SK-N-SH treated with all-trans-retinoic acid at 6 μM for 48 hours (cell line): ENCODE results near the gene PNPLA3.

ENCODE experiments used
- ATAC-seq: fragments of 200-7000 bp; cut with Tn5 transposase; 3 replicates; pipeline ENCODE4 v1.9.1; 2020; ENCODE audit warnings: mild to moderate bottlenecking, moderate library complexity
- ARNTL ChIP-seq: fragments of 450-650 bp; formaldehyde crosslinking; IDR thresholded peaks from 2 replicates; pipeline ENCODE4 v1.5.0; 2020; ENCODE audit warnings: low read depth, mild to moderate bottlenecking, moderate library complexity, borderline replicate concordance
- BACH2 ChIP-seq: fragments of 250-450 bp; sonication (Bioruptor Pico); IDR thresholded peaks from 2 replicates; pipeline ENCODE4 v1.9.0; 2021; ENCODE audit warnings: mild to moderate bottlenecking, borderline replicate concordance
- CSDC2 ChIP-seq: fragments of 250-450 bp; sonication (Bioruptor Pico); IDR thresholded peaks from 2 replicates; pipeline ENCODE4 v1.5.0; 2020; ENCODE audit warnings: mild to moderate bottlenecking, moderate library complexity
- ESRRG ChIP-seq: fragments of 250-450 bp; sonication (Bioruptor Pico); IDR thresholded peaks from 2 replicates; pipeline ENCODE4 v1.6.1; 2021; ENCODE audit warnings: mild to moderate bottlenecking
- ISL1 ChIP-seq: fragments of 250-450 bp; sonication (Bioruptor Pico); IDR thresholded peaks from 2 replicates; pipeline ENCODE4 v2.1.2; 2022; ENCODE audit warnings: mild to moderate bottlenecking, moderate library complexity
- OSR1 ChIP-seq: fragments of 250-450 bp; sonication (Bioruptor Pico); IDR thresholded peaks from 2 replicates; pipeline ENCODE4 v1.8.0; 2022; ENCODE audit warnings: moderate library complexity, mild to moderate bottlenecking, inconsistent platforms
- PPARA ChIP-seq: fragments of 250-450 bp; sonication (Bioruptor Pico); IDR thresholded peaks from 2 replicates; pipeline ENCODE4 v1.5.0; 2020; ENCODE audit warnings: mild to moderate bottlenecking, borderline replicate concordance
- SNAI2 ChIP-seq: fragments of 250-450 bp; sonication (Bioruptor Pico); IDR thresholded peaks from 2 replicates; pipeline ENCODE4 v1.5.0; 2020; ENCODE audit warnings: mild to moderate bottlenecking, moderate library complexity
- TCF4 ChIP-seq: fragments of 250-450 bp; sonication (Bioruptor Pico); IDR thresholded peaks from 2 replicates; pipeline ENCODE4 v1.8.0; 2021; ENCODE audit warnings: mild to moderate bottlenecking, moderate library complexity, borderline replicate concordance
- TOX ChIP-seq: fragments of 250-450 bp; sonication (Bioruptor Pico); IDR thresholded peaks from 2 replicates; pipeline ENCODE4 v1.8.0; 2021; ENCODE audit warnings: mild to moderate bottlenecking, moderate library complexity, borderline replicate concordance
- ZC3H10 ChIP-seq: fragments of 250-450 bp; sonication (Bioruptor Pico); IDR thresholded peaks from 2 replicates; pipeline ENCODE4 v1.5.1; 2021; ENCODE audit warnings: mild to moderate bottlenecking, moderate library complexity
- ZFP3 ChIP-seq: fragments of 250-450 bp; sonication (Bioruptor Pico); IDR thresholded peaks from 2 replicates; pipeline ENCODE4 v1.5.0; 2020; ENCODE audit warnings: mild to moderate bottlenecking, moderate library complexity
- ZFP30 ChIP-seq: fragments of 450-650 bp; formaldehyde crosslinking; IDR thresholded peaks from 2 replicates; pipeline ENCODE4 v1.5.0; 2022; ENCODE audit warnings: mild to moderate bottlenecking, moderate library complexity
- ZNF565 ChIP-seq: fragments of 450-650 bp; formaldehyde crosslinking; conservative IDR thresholded peaks from 2 replicates; pipeline ENCODE4 v1.5.0; 2020; ENCODE audit warnings: low read depth, mild to moderate bottlenecking, moderate library complexity
- ZNF70 ChIP-seq: fragments of 450-650 bp; formaldehyde crosslinking; IDR thresholded peaks from 2 replicates; pipeline ENCODE4 v1.5.0; 2020; ENCODE audit warnings: mild to moderate bottlenecking, moderate library complexity
- ZNF8 ChIP-seq: fragments of 450-650 bp; formaldehyde crosslinking; IDR thresholded peaks from 2 replicates; pipeline ENCODE4 v1.5.0; 2020; ENCODE audit warnings: mild to moderate bottlenecking, moderate library complexity
- TF ChIP-seq, protein P1 (sequence below): fragments of 250-450 bp; sonication (Bioruptor Pico); IDR thresholded peaks from 2 replicates; pipeline ENCODE4 v1.5.1; 2020; ENCODE audit warnings: low read depth, mild to moderate bottlenecking, moderate library complexity
- TF ChIP-seq, protein P2 (sequence below): fragments of 250-450 bp; sonication (Bioruptor Pico); IDR thresholded peaks from 2 replicates; pipeline ENCODE4 v1.8.0; 2021; ENCODE audit warnings: low read depth, mild to moderate bottlenecking, moderate library complexity, borderline replicate concordance
- TF ChIP-seq, protein P3 (sequence below): fragments of 250-450 bp; sonication (Bioruptor Pico); IDR thresholded peaks from 2 replicates; pipeline ENCODE4 v1.8.0; 2020; ENCODE audit warnings: mild to moderate bottlenecking, moderate library complexity, borderline replicate concordance
- TF ChIP-seq, protein P4 (sequence below): fragments of 250-450 bp; sonication (Bioruptor Pico); IDR thresholded peaks from 2 replicates; pipeline ENCODE4 v1.5.0; 2020; ENCODE audit warnings: mild to moderate bottlenecking, moderate library complexity
- TF ChIP-seq, protein P5 (sequence below): fragments of 250-450 bp; sonication (Bioruptor Pico); IDR thresholded peaks from 2 replicates; pipeline ENCODE4 v1.5.1; 2021; ENCODE audit warnings: mild to moderate bottlenecking, moderate library complexity

The PNPLA3 gene

DNA sequence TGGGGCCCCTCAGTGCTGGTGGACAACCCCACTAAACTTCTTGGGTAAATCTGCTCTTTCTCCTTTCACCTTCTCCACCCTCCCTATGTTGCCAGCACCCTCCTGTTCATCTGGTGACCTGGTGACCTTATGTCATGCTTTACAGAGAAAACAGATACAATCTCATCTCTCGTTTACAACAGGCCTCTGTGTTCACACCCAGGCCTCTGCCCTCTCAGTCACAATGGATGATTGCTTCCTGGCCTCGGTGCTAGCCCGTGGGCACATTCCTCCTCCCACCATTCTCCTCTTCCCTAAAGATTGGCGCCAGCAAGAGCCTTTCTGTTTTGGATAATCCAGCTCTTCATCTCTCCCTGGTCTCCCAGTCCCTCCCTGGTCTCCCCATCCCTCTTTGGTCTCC lies 12.3 kb upstream of the PNPLA3 start:
- no peak for ATAC-seq
- TF ChIP-seq BACH2 (CRISPR knock-in tag) (no peak), CSDC2 (CRISPR knock-in tag) (no peak), ESRRG (CRISPR knock-in tag) (no peak), ZFP3 (CRISPR knock-in tag) (no peak), ZNF565 (CRISPR knock-in tag) (no peak), SNAI2 (CRISPR knock-in tag) (no peak), TOX (CRISPR knock-in tag) (no peak), OSR1 (CRISPR knock-in tag) (no peak), ZC3H10 (CRISPR knock-in tag) (no peak), PPARA (CRISPR knock-in tag) (no peak), ISL1 (CRISPR knock-in tag) (no peak), ZFP30 (no peak), ARNTL (CRISPR knock-in tag) (no peak)
- TF ChIP-seq, protein P1, sequence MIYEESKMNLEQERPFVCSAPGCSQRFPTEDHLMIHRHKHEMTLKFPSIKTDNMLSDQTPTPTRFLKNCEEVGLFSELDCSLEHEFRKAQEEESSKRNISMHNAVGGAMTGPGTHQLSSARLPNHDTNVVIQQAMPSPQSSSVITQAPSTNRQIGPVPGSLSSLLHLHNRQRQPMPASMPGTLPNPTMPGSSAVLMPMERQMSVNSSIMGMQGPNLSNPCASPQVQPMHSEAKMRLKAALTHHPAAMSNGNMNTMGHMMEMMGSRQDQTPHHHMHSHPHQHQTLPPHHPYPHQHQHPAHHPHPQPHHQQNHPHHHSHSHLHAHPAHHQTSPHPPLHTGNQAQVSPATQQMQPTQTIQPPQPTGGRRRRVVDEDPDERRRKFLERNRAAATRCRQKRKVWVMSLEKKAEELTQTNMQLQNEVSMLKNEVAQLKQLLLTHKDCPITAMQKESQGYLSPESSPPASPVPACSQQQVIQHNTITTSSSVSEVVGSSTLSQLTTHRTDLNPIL (CRISPR knock-in tag), result no peak
- TF ChIP-seq, protein P2, sequence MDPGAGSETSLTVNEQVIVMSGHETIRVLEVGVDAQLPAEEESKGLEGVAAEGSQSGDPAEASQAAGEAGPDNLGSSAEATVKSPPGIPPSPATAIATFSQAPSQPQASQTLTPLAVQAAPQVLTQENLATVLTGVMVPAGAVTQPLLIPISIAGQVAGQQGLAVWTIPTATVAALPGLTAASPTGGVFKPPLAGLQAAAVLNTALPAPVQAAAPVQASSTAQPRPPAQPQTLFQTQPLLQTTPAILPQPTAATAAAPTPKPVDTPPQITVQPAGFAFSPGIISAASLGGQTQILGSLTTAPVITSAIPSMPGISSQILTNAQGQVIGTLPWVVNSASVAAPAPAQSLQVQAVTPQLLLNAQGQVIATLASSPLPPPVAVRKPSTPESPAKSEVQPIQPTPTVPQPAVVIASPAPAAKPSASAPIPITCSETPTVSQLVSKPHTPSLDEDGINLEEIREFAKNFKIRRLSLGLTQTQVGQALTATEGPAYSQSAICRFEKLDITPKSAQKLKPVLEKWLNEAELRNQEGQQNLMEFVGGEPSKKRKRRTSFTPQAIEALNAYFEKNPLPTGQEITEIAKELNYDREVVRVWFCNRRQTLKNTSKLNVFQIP, result no peak
- TF ChIP-seq, all 23 proteins: peak for 0

DNA sequence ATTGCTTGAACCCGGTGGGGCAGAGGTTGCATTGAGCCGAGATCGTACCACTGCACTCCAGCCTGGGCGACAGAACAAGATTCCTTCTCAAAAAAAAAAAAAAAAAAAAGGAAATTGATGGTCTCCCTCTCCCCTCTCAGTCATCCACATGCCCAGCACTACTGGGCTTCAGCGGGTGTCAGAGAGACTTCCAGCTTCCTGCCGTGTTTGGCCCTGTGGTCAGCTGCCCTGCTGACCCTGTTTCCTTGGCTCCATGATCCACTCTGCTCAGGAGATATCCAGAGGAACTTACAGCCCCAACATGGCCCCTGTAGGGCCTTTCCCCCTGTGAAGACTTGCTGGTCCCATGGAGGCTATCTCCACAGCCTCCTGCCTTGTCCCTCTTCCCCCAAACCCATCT lies 6.1 kb upstream of the PNPLA3 start:
- TF ChIP-seq, protein P2, result no peak
- TF ChIP-seq ISL1 (CRISPR knock-in tag), result no peak
- no peak for TF ChIP-seq ZC3H10 (CRISPR knock-in tag)
- TF ChIP-seq ARNTL (CRISPR knock-in tag), result no peak
- TF ChIP-seq, protein P3, sequence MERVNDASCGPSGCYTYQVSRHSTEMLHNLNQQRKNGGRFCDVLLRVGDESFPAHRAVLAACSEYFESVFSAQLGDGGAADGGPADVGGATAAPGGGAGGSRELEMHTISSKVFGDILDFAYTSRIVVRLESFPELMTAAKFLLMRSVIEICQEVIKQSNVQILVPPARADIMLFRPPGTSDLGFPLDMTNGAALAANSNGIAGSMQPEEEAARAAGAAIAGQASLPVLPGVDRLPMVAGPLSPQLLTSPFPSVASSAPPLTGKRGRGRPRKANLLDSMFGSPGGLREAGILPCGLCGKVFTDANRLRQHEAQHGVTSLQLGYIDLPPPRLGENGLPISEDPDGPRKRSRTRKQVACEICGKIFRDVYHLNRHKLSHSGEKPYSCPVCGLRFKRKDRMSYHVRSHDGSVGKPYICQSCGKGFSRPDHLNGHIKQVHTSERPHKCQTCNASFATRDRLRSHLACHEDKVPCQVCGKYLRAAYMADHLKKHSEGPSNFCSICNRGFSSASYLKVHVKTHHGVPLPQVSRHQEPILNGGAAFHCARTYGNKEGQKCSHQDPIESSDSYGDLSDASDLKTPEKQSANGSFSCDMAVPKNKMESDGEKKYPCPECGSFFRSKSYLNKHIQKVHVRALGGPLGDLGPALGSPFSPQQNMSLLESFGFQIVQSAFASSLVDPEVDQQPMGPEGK (CRISPR knock-in tag), result no peak
- TF ChIP-seq PPARA (CRISPR knock-in tag), result no peak
- TF ChIP-seq ZFP3 (CRISPR knock-in tag), result no peak
- TF ChIP-seq CSDC2 (CRISPR knock-in tag), result no peak
- TF ChIP-seq, protein P4, sequence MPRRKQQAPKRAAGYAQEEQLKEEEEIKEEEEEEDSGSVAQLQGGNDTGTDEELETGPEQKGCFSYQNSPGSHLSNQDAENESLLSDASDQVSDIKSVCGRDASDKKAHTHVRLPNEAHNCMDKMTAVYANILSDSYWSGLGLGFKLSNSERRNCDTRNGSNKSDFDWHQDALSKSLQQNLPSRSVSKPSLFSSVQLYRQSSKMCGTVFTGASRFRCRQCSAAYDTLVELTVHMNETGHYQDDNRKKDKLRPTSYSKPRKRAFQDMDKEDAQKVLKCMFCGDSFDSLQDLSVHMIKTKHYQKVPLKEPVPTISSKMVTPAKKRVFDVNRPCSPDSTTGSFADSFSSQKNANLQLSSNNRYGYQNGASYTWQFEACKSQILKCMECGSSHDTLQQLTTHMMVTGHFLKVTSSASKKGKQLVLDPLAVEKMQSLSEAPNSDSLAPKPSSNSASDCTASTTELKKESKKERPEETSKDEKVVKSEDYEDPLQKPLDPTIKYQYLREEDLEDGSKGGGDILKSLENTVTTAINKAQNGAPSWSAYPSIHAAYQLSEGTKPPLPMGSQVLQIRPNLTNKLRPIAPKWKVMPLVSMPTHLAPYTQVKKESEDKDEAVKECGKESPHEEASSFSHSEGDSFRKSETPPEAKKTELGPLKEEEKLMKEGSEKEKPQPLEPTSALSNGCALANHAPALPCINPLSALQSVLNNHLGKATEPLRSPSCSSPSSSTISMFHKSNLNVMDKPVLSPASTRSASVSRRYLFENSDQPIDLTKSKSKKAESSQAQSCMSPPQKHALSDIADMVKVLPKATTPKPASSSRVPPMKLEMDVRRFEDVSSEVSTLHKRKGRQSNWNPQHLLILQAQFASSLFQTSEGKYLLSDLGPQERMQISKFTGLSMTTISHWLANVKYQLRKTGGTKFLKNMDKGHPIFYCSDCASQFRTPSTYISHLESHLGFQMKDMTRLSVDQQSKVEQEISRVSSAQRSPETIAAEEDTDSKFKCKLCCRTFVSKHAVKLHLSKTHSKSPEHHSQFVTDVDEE (CRISPR knock-in tag), result no peak
- TF ChIP-seq ZNF8 (CRISPR knock-in tag), result no peak
- TF ChIP-seq ZNF70, result no peak
- TF ChIP-seq, all 23 proteins: peak for 0

DNA sequence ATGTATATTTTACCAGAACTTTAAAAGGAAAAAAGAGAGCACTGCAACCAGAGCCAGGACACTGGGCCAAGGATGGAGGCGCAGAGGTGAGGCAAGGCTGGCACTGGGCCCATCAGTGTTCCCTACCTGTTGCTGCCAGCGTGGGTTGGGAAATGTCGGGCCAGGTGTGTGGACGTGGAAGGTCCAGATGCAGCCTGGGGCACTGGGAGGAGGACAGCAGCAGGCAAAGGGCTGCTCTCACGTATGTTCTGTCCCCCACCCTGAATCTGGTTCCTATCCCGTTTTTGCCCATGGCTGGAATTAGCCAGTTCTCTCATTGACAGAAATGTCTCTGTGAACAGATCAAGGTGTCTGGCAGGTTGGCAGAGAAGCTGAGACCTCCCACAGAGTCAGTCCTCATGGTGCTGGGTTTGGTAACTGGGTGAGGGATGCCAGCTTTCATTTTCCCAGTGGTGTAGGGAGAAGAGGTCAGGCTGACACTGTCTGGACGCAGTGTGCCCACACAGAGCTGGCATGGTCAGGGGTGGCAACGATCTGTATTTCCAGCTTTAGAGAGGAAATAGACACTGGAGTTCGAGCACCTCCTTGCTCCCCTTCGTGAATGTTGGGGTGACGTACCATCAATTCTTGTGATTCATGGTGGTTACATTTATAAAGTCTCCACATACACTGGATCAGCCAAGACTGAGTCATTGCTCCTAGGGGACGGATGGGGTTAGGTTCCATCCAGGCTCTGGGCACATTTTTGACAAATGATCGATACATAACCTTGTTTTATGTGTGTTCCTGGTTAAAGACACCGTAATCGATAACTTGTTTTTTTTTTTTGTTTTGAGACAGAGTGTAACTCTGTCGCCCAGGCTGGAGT lies 4.3 kb upstream of the PNPLA3 start:
- no peak for ATAC-seq
- TF ChIP-seq ESRRG (CRISPR knock-in tag) (no peak), ZC3H10 (CRISPR knock-in tag) (no peak), TCF4 (CRISPR knock-in tag) (no peak), ZNF70 (no peak), OSR1 (CRISPR knock-in tag) (no peak), ZFP30 (no peak), ZFP3 (CRISPR knock-in tag) (no peak), ARNTL (CRISPR knock-in tag) (no peak), CSDC2 (CRISPR knock-in tag) (no peak)
- TF ChIP-seq, protein P5, sequence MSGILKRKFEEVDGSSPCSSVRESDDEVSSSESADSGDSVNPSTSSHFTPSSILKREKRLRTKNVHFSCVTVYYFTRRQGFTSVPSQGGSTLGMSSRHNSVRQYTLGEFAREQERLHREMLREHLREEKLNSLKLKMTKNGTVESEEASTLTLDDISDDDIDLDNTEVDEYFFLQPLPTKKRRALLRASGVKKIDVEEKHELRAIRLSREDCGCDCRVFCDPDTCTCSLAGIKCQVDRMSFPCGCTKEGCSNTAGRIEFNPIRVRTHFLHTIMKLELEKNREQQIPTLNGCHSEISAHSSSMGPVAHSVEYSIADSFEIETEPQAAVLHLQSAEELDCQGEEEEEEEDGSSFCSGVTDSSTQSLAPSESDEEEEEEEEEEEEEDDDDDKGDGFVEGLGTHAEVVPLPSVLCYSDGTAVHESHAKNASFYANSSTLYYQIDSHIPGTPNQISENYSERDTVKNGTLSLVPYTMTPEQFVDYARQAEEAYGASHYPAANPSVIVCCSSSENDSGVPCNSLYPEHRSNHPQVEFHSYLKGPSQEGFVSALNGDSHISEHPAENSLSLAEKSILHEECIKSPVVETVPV (CRISPR knock-in tag), result no peak
- TF ChIP-seq, protein P3 (CRISPR knock-in tag), result no peak
- TF ChIP-seq, protein P1 (CRISPR knock-in tag), result no peak

More for the DNA sequence above, 6.1 kb upstream of the PNPLA3 start:
- ATAC-seq, result no peak
